ENCODE measurements around the gene OMA1.

The OMA1 gene

GRCh38 chr1:58431901-58432620 is 114.5 kb downstream of the OMA1 start:
- Histone ChIP-seq H3K9ac (ENCODE audit: low read length) (no peak overlapping the region), H2BK5ac (ENCODE audit: low read depth, low read length, poor library complexity) (no peak overlapping the region), H2BK120ac (ENCODE audit: insufficient read depth, low read length, poor library complexity) (peak overlapping the region; percentile 54), H3K14ac (ENCODE audit: low read length) (peak overlapping the region; percentile 14), H3K79me2 (ENCODE audit: control insufficient read depth, insufficient read depth, low read length, poor library complexity) (no peaks in the 10 kb centered on the region), H3K9me3 (ENCODE audit: insufficient read depth, low read depth, low read length) (no peaks in the 10 kb centered on the region), H3K36me3 (ENCODE audit: control insufficient read depth in 1 of 2, insufficient read depth in 2 of 2, low read length in 2 of 2) (peaks cover 0 to 2% of the 10 kb centered on the region in 2 experiments), H3K23ac (ENCODE audit: low read length) (no peak overlapping the region), H2AK5ac (ENCODE audit: low read length) (peak overlapping the region; percentile 71), H2AFZ (ENCODE audit: insufficient read depth, low read length, poor library complexity) (no peak overlapping the region), H4K8ac (ENCODE audit: low read depth, low read length) (peak overlapping the region; percentile 42), H3K27ac (ENCODE audit: low read depth, low read length) (no peak overlapping the region), H3K4me2 (ENCODE audit: low read length) (no peak overlapping the region), H3K79me1 (ENCODE audit: low read length) (peaks cover 2% of the 10 kb centered on the region), H3K18ac (ENCODE audit: low read length) (peak overlapping the region; percentile 23), H4K91ac (ENCODE audit: low read depth, low read length) (peak overlapping the region; percentile 61), H3K4me3 (ENCODE audit: low read depth, low read length) (no peak overlapping the region), H3K4ac (ENCODE audit: low read depth, low read length) (no peak overlapping the region), H3K27me3 (ENCODE audit: insufficient read depth, low read length) (no peaks in the 10 kb centered on the region), H3K4me1 (ENCODE audit: control insufficient read depth in 1 of 2, insufficient read depth in 2 of 2, low read length in 2 of 2) (peaks cover 13 to 16% of the 10 kb centered on the region in 2 experiments), H2BK12ac (ENCODE audit: low read length) (peak overlapping the region; percentile 46), H4K12ac (ENCODE audit: low read depth, low read length) (no peak overlapping the region)
- no CpG with 5 or more reads among the region's 6 CpGs for WGBS (ENCODE audit: extremely low coverage, insufficient coverage, insufficient read length)
- no peak for DNase-seq

Data from trophoblast cell (in vitro differentiated cells and primary cell).